Large intestine (tissue), 3 donors: ENCODE data around the gene EFNB1. TPM values are rescaled to one million over a fixed set of nuclear protein-coding genes. Genes with fewer than 3 reads are reported as not detected.

Experiments
- DNase-seq, 2 donors: peaks; one replicate each; pipeline versions ENCODE4 v3.0.0 to v3.0.0-alpha.2; 2013
- H3K27ac ChIP-seq: one replicate; pipeline ENCODE4 v1.5.1; 2013; ENCODE audit warnings: low read length
- H3K27me3 ChIP-seq: 2 replicates; pipeline ENCODE4 v1.6.1; 2013; ENCODE audit warnings: low read length; ENCODE audit not compliant: control insufficient read depth, insufficient read depth
- H3K36me3 ChIP-seq: 2 replicates; pipeline ENCODE4 v1.6.1; 2013; ENCODE audit warnings: low read length; ENCODE audit not compliant: control insufficient read depth, insufficient read depth
- H3K4me1 ChIP-seq: one replicate; pipeline ENCODE4 v1.6.1; 2013; ENCODE audit warnings: low read length; ENCODE audit not compliant: control insufficient read depth, insufficient read depth
- H3K4me3 ChIP-seq: one replicate; pipeline ENCODE4 v1.5.1; 2013; ENCODE audit warnings: low read length
- H3K9me3 ChIP-seq: one replicate; pipeline ENCODE4 v1.6.1; 2013; ENCODE audit warnings: mild to moderate bottlenecking, low read depth, low read length, moderate library complexity; ENCODE audit not compliant: control insufficient read depth
- WGBS: methylation state at CpG from one replicate; pipeline ENCODE4 v1.1.5; 2013; ENCODE audit warnings: low lambda C conversion rate; ENCODE audit not compliant: insufficient coverage; 5-methylcytosine and 5-hydroxymethylcytosine counted together
- polyA plus RNA-seq: library from polyadenylated mRNA; unstranded; fragments of 120-200 nt; gene quantifications from one replicate; pipeline ENCODE4 v1.2.1, GENCODE V29; 2013

EFNB1 gene
- polyA plus RNA-seq, 1 donor, result 25.4 TPM

GRCh38 chrX:68826113-68826980 lies 2.5 kb upstream of the EFNB1 start:
- Histone ChIP-seq H3K27me3 (no peaks in the 10 kb centered on the region), H3K4me1 (peaks cover 13% of the 10 kb centered on the region), H3K9me3 (no peaks in the 10 kb centered on the region), H3K36me3 (no peaks in the 10 kb centered on the region), H3K4me3 (no peak overlapping the region), H3K27ac (no peak overlapping the region)
- DNase-seq, result peak in 1 of 2 donors; percentile 77
- no CpG with 5 or more reads among the region's 10 CpGs for WGBS

GRCh38 chrX:68827256-68827655 lies 1.6 kb upstream of the EFNB1 start:
- no peaks in the 10 kb centered on the region for H3K9me3 ChIP-seq
- H3K4me1 ChIP-seq, result peaks cover 13% of the 10 kb centered on the region
- H3K36me3 ChIP-seq, result no peaks in the 10 kb centered on the region
- no peak overlapping the region for H3K27ac ChIP-seq
- no peaks in the 10 kb centered on the region for H3K27me3 ChIP-seq
- no peak overlapping the region for H3K4me3 ChIP-seq
- DNase-seq, result no peak

GRCh38 chrX:68827848-68828624 lies 785 bp upstream of the EFNB1 start:
- WGBS, result no CpG with 5 or more reads among the region's 35 CpGs
- Histone ChIP-seq H3K9me3 (no peaks in the 10 kb centered on the region), H3K4me1 (peaks cover 18% of the 10 kb centered on the region), H3K27me3 (no peaks in the 10 kb centered on the region), H3K4me3 (peak overlapping the region; percentile 35), H3K27ac (peak overlapping the region; percentile 71), H3K36me3 (no peaks in the 10 kb centered on the region)
- DNase-seq, result peak; percentile 73 to 77

GRCh38 chrX:68829582-68830418 lies 979 bp downstream of the EFNB1 start:
- H3K4me3 ChIP-seq, result peak overlapping the region; percentile 96
- no CpG with 5 or more reads among the region's 74 CpGs for WGBS
- H3K4me1 ChIP-seq, result peaks cover 36% of the 10 kb centered on the region
- peak overlapping the region; percentile 86 for H3K27ac ChIP-seq
- DNase-seq, result peak in 1 of 2 donors; percentile 53
- no peaks in the 10 kb centered on the region for H3K9me3 ChIP-seq
- H3K36me3 ChIP-seq, result no peaks in the 10 kb centered on the region
- H3K27me3 ChIP-seq, result no peaks in the 10 kb centered on the region

- no peaks in the 10 kb centered on the region for H3K36me3 ChIP-seq
- H3K27ac ChIP-seq, result peak overlapping the region; percentile 53
- peaks cover 36% of the 10 kb centered on the region for H3K4me1 ChIP-seq
- no peaks in the 10 kb centered on the region for H3K27me3 ChIP-seq
- no peaks in the 10 kb centered on the region for H3K9me3 ChIP-seq
- WGBS, result no CpG with 5 or more reads among the region's 29 CpGs
- peak overlapping the region; percentile 96 for H3K4me3 ChIP-seq
- peak in 1 of 2 donors; percentile 30 for DNase-seq
Observed at GRCh38 chrX:68830419-68831404, 1.9 kb downstream of the EFNB1 start.

GRCh38 chrX:68831405-68832100 lies 2.7 kb downstream of the EFNB1 start:
- no peaks in the 10 kb centered on the region for H3K36me3 ChIP-seq
- no CpG with 5 or more reads among the region's 7 CpGs for WGBS
- H3K4me1 ChIP-seq, result peaks cover 33% of the 10 kb centered on the region
- peak overlapping the region; percentile 40 for H3K27ac ChIP-seq
- no peaks in the 10 kb centered on the region for H3K27me3 ChIP-seq
- peak overlapping the region; percentile 96 for H3K4me3 ChIP-seq
- H3K9me3 ChIP-seq, result no peaks in the 10 kb centered on the region
- no peak for DNase-seq

GRCh38 chrX:68832101-68832416 lies 3.2 kb downstream of the EFNB1 start:
- Histone ChIP-seq H3K4me3 (peak overlapping the region; percentile 96), H3K27ac (peak overlapping the region; percentile 48), H3K4me1 (peaks cover 28% of the 10 kb centered on the region), H3K36me3 (peaks cover 2% of the 10 kb centered on the region), H3K9me3 (no peaks in the 10 kb centered on the region), H3K27me3 (no peaks in the 10 kb centered on the region)
- WGBS, result no CpG with 5 or more reads among the region's 11 CpGs
- DNase-seq, result peak in 1 of 2 donors; percentile 53

GRCh38 chrX:68832516-68833447 lies 4.0 kb downstream of the EFNB1 start:
- Histone ChIP-seq H3K27ac (peak overlapping the region; percentile 48), H3K36me3 (peaks cover 2% of the 10 kb centered on the region), H3K27me3 (no peaks in the 10 kb centered on the region), H3K9me3 (no peaks in the 10 kb centered on the region), H3K4me3 (peak overlapping the region; percentile 96), H3K4me1 (peaks cover 33% of the 10 kb centered on the region)
- WGBS, result no CpG with 5 or more reads among the region's 12 CpGs
- no peak for DNase-seq
